ENCODE measurements around the gene ANXA2.

The ANXA2 gene

DNA sequence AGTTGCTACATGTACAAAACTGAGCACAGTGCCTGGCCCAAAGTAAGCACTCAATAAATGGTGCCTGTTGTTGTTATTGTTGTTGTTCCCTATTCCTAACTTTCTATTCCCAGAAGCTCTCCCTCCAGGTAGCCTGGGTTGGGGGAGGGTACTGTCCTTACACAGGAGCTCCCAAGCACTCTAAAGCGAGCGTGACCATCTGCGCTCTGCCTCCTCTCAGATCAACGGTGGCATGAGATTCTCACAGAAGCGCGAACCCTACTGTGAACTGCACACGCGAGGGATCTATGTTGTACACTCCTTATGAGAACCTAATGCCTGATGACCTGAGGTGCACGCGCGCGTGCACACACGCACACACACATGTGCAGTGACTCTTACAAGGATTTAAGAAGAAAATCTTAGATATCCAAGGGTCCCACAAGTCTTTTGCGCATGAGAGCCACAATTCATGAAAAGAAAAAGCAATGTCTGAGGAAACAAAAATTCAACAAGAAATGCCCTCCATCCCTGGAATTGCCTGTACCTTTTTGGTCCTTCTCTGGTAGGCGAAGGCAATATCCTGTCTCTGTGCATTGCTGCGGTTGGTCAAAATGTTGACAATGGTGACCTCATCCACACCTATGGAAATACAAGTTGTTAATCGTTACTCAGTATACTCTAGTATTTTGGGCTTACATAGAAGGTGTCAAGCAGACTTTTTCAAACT, 33.7 kb downstream of the ANXA2 start:
- FAIRE-seq, result no peak

DNA sequence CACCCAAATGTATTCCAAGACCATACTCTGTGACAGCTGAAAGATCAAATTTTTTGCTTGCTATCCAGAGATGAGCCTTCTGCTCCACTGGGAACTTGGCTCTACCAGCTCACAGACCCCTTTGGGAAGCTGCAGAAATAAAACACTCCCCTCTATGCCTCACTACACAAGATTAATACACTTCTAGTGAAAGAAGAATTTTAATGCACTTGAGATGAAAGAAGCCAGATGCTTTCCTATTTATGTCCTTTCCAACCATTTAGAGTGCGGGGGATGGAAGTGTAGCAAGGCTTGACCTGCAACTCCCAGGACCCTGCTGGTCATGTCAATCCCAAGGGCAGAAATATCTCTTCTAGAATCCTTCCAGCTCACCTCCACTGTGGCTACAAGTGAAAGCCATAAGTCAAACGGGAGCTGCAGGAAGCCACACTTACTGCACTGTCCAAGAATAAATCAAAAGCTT, 34.7 kb downstream of the ANXA2 start:
- no peak for FAIRE-seq

DNA sequence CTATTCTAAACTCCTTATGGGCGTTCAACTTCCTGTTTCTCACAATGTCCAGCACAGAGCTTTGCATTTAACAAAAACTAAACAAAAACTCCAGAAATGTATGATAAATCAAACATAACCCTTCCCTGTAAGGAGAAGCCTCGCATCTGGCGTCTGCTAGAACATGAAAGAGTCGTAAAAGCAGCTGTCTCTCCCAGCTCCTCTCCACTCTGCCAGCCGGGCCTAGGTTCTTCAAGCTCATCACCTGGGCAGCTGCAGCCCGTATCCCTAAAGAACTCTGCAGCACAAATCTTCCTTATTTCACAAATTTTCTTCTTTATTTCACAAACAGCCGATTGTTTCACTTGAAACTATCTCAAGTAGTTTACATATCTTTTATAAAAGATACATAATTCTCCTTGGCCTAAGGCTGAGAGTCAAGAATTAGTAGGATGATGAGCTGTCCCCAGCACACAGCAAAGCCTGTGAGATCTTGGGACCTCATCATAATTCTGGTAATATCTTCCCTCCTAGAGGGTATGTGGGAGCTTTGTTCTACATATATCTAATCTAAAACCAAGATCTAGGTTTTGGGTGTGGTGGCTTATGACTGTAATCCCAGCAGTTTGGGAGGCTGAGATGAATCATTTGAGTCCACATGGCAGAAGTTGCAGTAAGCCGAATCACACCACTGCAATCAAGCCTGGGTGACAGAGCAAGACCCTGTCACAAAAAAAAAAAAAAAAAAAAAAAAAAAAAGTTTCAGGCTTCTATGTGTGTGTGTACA, 35.3 kb downstream of the ANXA2 start:
- FAIRE-seq, result no peak

DNA sequence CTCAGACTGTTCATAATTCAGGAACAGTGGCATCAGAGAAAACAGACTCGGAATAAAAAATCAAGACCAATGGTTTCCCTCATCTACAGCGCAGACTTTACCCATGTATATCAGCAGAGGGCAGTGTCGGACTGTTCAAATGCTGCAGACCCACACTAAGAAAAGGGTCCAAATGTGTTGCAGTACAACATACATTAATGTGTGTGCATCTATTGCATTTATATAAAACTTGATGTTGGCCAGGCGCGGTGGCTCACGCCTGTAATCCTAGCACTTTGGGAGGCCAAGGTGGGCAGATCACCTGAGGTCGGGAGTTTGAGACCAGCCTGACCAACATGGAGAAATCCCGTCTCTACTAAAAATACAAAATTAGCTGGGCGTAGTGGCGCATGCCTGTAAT, 38.0 kb downstream of the ANXA2 start:
- peak; percentile 97 for FAIRE-seq

DNA sequence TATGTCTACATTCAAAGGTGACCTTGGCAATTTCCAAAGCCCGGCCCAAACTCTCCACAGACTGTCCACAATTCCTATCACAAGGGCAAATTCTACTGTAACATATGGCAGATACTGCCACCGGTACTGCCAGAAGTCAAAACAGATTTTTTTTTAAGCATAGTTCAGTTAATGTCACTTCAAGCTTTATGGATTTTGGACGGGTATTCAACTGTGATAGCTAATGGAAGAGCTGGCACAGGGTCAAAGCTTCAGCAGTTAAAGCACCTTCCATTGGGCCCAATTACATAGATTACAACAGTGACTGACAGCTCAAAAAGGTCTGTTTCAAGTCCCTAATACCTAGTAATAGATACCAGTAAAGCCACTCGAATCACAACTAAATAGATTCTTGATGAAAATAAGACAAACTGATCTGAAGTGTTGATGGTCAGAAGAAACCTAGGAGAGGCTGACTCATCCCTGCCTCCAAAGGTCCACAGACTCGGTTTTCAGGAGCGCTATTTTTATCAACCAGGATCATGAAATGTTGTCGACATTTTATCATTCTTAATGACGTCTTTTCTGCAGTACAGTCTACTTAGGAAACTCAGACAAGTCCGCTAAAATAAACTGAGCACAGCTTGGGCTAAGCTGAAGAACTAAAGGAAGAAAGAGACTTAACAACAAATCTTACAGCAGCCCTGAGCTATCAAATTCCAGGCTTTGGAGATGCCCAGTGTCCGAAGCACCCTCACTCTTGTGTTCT, 38.7 kb downstream of the ANXA2 start:
- FAIRE-seq, result peak; percentile 89

DNA sequence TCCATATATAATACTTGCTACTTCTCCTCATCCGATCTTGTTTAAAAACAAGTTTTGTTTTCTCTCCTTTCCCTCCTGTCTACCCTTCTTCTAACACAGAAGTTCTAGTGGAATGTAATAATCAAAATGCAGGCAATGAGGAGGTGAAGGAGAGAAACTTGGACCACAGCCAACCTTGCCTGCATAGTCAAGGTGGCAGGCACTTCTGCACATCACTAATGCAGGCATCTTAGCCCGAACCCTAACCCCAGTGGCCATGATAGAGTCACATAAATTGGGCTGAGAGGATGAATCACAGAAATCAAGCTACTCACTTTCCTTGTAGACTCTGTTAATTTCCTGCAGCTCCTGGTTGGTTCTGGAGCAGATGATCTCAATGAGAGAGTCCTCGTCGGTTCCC, 41.0 kb downstream of the ANXA2 start:
- FAIRE-seq, result no peak

DNA sequence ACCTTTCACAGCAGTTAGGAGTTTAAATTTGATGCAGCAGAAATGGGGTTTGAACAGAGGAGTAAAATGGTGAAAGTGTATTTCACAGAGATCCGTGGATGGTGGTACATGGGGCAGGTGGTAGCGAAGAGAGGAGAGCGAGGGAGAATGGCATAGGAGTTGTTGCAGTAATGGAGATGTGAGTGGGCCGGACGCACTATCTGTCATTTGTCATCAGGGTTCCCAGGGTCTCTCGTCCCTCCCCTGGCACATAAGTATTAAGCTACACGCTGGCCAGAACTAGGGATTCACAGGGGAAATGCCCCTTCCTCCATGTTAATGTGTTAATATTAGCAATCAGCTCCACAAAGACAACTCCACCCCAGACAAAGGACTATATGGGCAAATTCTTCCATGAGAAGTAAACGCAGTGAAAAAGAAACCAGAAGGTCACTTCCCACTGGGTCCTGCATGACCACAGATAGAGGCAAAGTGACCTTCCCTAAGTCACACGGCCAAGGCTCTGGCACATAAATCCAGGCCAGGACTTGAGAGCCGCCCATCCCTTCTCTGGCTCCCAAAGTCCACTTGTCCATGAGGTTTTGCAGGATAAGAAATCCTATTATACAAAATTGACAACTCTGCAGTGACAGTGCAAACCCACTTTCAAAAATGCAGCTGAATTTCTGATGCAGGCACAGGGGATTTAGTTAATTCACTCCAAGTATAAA, 42.5 kb downstream of the ANXA2 start:
- no peak for FAIRE-seq

DNA sequence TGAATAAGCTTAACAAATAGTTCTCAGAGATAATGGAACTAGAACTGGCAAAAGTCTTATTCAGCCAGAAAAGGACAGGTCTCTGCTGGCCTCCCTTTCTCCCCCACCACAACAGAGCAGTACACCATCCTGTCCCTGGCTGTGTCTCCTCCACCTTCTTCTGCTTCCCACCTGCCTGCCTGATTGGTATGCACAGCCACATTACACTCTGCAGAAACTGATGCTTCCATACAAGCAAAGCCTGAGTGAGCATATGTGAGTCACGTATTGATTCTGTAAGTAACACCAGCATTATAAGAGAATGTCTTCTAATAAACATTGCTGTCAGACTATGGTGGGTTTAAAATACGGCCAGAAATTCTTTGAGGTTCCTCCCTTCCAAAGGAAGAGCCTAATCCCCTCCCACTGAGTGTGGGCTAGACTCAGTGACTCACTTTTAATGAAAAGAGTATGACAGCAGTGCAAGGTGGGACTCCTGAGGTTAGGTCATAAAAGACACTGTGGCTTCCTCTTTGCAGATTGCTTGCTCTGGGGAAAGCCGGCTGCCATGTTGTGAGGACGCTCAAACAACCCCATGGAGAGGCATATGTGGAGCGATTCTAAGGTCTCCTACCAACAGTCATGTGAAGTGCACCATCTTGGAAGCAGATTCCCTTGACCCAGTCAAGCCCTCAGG, 44.4 kb downstream of the ANXA2 start:
- FAIRE-seq, result no peak

DNA sequence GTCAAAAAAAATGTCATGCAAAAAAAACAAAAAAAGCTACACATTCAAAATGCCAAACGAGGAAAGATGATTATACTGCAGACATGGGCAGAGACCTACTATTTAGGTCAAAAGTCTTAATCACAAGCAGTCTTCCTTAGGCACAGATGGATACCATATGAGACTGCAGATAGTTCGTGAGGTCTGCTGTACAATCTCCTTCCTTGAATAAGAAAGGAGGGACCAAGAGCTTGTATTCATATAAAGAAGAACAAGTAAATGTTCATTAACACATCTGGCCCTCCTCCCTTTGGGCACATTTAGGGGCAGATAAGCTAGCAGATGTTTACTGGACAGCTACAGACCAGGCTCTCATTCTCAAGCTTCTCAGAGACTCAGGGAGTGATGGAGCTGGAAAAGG, 45.3 kb downstream of the ANXA2 start:
- FAIRE-seq, result no peak

DNA sequence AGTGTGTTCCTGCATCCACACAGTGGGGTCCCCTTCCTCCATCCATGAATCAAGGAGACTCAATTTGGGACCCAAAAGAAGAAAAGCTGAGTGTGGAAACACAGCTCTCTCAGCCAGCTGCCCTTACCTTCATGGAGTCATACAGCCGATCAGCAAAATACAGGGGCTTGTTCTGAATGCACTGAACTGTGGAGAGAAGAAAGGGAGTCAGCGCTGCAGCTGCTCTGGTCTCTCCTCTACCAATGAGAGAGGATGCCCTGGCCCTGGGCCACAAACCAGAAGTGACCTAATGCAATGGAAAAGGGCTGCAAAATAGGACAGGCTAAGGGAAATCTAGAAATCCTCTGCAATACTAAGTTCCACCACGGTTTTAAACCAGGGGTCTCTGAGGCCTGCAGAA, 46.7 kb downstream of the ANXA2 start:
- no peak for FAIRE-seq

DNA sequence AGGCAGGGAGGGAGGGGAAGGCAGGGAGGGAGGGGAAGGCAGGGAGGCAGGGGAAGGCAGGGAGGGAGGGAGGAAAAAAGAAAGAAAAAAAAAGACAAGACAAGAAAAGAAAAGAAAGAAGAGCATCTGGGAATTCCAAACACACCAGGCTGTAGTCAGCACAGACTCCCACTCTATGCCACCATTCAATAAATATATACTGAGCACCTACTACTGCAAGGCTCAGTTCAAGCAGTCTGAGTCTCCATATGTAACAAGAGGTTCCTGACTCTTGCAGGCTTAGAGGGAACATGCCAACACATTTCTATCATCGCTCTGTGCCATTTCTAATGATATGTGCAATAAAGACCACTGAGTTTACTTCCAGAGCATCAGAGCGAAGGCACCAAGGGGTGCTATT, 47.7 kb downstream of the ANXA2 start:
- no peak for FAIRE-seq

DNA sequence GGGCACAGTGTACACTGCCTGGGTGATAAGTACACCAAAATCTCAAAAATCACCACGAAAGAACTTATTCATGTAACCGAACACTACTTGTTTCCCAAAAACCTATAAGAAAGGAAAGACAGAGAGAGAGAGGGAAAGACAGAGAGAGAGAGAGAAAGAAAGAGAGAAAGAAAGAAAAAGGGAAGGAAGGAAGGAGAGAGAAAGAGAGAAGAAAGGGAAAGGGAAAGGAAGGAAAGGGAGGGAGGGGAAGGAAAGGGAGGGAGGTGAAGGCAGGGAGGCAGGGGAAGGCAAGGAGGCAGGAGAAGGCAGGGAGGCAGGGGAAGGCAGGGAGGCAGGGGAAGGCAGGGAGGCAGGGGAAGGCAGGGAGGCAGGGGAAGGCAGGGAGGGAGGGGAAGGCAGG, 48.2 kb downstream of the ANXA2 start:
- no peak for FAIRE-seq

DNA sequence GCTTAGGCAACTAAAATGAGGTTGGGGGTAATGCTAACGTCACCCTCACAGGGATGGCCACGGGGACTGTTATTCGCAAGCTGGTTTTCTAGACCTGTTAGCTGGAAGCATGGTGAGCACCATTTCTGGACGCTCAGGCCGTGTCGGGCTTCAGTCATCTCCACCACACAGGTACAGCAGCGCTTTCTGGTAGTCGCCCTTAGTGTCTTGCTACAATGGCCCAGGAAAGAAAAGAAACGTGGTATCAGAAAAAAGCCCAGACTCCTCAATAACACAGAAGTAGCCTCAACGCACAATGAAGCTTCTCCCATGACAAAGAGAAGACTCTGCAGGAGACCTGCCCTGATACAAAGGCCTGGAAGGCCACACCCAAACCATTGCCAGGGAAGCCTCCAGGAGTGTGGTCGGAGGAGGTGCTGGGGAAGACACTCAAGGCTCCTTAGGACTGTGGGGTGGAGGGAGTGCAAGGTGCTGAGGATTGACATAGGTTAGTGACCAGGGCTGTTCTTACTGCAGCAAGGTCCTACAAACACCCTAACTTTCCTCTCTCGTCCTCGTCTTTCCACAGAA, 50.2 kb downstream of the ANXA2 start:
- FAIRE-seq, result no peak

DNA sequence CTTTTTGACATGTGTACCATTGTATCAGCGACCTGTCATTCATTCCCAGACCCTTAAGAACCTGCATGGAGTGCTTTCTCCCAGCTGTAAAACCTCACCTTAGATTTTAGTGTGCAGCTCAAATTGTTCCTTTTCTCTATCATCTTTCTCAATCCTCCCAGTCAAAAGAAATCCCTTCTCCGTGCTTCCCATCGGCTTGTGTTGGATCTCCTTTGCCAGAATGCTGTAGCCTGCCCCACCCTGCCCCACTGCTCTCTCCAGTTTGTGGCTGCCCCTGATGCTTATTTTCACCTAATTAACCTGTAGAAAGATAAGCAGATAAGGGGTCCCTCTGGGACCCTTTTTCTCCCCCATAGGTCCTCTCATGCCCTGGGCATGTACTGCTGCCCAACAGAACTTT, 51.1 kb downstream of the ANXA2 start:
- FAIRE-seq, result no peak

DNA sequence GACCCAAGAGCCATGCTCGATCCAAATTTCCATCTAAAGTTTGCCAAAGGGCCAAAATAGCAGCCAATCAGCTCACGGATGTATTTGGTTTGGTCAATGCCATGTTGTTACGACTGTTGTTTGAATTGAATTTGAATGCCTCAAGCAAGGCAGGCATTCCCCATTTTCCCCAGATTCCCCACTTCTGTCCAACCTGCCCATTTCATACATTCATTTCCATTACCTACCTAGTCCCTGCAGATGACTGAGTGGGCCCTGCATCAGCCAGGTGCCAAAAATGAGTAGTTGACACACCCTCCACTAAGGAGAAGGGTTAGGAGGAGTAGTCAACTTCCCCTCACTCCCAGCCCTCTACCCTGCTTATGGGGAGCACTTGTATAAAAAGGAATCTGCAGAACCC, 51.7 kb downstream of the ANXA2 start:
- FAIRE-seq, result no peak

DNA sequence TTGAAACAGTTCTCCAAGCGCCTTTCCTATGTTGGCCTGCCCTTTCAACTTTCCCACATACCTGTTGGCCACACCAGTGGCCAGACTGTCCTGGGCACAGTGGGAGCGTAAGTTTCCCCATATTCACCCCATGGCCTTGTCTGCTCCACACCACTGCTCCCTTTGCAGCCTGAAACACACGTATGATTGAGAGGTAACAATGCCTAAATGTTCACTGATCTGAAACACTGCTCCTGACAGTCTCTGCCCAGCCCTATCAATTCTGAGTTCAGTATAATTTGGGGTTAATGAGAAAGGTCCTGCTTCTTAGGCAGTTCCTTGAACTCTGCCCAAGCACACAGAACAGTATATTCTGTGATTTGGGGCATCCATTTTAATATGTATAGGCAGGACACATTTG, 52.2 kb downstream of the ANXA2 start:
- FAIRE-seq, result no peak

DNA sequence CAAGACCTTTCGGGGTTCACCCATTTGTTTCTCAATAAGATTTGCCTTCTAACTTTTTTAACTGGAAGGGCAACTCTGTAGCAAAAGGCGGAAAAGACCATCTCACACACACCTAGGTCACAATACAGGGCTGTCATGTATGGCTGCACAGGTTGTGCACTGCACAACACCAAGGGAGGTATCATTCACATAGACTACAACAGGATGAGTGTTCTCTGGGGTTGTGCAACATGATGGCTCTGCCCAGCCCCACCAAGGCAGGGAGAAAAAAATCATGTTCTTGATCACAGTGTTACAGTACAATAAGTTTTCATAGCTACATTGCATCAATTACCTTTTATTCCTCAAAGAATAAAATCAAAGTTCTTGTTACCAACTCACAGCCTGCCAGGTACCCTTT, 52.8 kb downstream of the ANXA2 start:
- FAIRE-seq, result no peak

DNA sequence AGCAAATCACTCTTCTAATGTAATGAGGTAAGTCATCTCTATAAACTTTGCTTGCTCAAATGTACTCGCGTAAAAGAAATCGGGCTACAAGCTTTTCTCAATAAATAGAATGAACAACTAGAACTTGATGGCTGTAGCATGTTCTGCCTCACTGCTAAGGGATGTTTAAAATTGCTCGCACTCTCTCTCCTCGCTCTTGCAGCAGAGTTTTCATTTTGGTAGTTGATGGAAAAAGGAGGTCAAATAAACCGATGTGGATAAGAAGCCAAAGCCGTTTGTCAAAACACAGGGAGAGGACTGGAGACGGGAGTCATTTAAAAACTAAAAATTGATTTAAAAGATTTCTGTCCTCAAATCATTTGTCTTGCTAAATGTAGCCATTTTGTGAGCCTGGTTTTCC, 53.3 kb downstream of the ANXA2 start:
- FAIRE-seq, result peak; percentile 84

DNA sequence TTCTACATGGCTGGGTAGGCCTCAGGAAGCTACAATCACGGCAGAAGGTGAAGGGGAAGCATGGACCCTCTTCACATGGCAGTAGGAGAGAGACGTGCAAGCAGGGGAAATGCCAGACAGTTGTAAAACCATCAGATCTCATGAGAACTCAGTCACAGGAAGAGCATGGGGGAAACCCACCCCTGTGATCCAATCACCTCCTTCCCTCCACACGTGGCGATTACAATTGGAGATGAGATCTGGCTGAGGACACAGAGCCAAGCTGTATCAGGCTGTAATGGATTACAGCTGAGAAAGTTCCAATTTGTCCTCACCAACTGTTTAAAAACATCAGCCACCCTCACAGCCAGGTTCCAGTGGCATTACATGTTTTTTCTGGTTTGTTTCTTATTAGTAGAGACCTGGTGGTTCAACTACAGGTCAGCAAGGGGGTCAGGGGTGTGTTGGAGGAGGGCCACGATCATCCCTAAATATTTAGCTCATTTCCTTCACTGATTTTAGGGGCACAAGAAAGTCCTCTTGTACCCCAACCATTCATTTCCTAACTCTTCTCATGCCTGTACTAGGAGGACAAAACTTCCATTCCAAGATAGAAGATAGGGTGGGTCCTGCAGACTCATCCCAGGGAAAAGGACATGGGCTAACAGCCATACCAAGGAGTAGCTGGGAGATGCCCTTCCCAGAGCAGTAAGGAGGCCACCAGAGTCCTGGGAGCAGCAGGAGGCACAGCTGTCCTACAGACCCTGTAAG, 54.4 kb downstream of the ANXA2 start:
- no peak for FAIRE-seq

DNA sequence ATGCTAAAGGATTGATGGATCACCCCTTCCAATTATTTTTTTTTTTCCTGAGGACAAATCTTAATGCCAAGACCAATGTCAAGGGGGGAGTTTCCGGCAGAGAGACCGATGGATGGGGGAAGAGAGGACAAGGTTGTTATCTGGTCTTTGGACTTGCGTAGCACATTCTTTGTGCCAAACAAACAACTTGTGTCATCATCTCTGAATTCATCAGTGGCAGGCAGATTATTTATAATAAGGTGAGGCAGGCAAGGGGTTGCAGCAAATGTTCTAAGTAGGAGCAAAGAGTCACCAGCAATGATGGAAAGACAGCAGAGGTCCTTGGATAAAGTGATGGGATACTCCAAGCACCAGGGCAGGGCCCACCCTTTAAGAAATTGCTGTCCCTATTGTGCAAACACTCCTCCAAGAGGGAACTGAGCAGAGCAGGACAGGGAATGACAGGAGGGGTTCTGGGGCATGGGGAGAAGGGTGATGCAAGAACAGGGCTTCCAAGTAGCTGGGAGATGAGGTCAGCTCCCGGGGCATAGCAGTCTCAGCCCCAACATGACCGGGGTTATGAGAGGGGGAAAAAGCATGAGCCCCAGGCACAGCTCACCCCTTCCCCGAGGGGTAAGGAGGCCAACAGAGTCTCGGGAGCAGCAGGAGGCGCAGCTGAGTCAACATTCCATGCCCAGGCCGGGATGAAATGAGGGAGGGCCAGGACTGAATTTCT, 57.4 kb downstream of the ANXA2 start:
- FAIRE-seq, result no peak

DNA sequence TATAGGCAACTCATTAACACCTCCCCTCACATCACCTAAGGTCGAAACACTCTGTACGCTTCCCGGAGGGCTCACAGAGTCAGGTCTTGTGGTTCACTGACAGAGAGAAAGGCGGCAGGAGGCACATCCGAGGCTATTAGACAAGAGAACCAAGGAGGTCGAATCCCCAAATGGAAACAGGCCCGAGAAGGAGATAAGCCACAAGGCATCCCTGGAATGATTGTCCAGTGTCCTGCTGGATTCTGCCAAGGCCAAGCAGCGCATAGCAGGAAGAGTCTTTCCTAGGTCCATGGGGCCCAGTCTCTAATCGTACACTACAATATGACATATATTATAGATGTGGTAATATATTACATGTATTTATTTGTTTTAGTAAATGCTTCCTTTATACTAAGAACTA, 58.5 kb downstream of the ANXA2 start:
- FAIRE-seq, result no peak
